GM21390 (cell line): ENCODE results near the gene AMTN.
A peak's percentile ranks its signal among the peaks of the same experiment; 100 is the strongest.
"Not testable (repeated sequence)": the region's sequence is repeated elsewhere in the genome, so short reads cannot be mapped to it uniquely, and the experiment has no call there.

Source experiments
- ATAC-seq: cut with Tn5 transposase; IDR thresholded peaks from one replicate; pipeline ENCODE4 v1.9.1; 2021; ENCODE audit not compliant: unreplicated experiment

AMTN gene, protein sequence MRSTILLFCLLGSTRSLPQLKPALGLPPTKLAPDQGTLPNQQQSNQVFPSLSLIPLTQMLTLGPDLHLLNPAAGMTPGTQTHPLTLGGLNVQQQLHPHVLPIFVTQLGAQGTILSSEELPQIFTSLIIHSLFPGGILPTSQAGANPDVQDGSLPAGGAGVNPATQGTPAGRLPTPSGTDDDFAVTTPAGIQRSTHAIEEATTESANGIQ

DNA sequence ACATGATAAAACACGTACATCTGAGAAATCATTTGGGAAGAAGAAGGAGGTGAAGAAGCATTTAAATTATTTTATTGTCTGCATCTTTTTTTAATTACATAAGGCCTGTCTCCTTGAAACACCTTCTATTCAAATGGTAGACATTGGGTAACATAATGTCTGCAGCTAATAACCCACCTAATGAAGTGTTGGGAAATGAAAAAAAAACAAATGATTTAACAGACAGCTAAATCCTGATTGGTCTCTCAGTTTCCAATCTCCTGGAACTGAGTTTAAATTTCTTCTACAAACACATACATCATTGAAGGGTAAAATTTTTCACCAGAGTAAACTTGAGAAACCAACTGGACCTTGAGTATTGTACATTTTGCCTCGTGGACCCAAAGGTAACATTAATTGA lies at the start of gene AMTN:
AMTN (plus strand) TSS at position 301 of the 400 bp plus-strand sequence. CDS start 209 bp downstream, outside the sequence.
- ATAC-seq, result no peak

DNA sequence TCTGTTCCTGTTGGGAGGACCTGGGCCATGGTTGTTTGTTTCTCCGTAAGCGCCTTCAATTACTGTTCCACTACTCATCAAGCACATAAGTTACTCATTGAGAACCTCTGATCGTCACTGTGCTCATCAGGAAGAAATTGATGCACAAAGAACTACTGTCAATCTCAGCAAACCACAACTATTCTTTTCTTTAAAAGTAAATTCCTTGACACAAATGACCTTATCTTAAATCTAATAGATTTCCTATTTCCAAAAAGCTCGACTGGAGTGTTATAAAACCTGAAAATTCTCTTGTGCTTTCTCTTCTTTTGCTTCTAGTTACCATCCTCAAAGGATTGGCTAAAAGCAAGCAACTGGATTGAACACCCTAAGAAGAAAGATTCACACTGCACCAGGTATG lies 46.5 kb upstream of the AMTN start, which contains the start of gene MUC7:
MUC7 (plus strand) TSS at position 301 of the 400 bp plus-strand sequence. CDS start 1,825 bp downstream, outside the sequence.
- ATAC-seq, result no peak

DNA sequence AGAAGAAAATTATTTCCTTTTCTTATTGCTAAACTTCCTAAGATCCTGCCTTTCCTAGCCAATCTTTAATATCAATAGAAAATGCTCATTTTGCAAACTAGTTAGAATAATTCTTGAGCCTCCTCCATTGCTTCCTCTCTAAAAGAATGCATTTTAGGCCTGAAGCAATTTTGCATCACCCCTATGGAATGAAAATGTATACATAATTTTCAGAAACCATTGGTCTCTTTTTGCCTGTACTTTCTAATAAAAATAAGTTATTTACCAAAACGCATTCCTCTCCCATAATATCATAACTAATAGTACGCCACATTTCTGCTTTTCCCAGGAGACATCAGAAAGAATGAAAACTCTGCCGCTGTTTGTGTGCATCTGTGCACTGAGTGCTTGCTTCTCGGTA lies 44.7 kb upstream of the AMTN start:
- no peak for ATAC-seq

DNA sequence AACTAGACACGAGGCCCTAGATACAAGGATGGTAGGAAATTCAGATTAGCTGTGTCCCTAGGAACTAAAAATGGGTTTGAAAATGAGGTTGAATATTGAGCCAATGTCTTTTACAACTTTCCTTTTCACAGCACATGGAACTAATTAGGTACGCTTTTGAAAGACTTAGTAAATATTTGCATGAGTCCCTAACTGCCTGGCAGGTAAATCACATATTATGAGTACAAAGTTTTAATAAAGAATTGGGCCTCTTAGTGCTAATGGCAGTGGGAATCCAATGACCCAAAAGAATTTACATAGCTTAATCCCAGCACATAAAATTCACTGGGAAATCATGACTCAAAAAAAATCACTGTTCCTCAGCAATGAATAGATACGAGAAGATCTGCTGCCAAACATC lies 29.6 kb upstream of the AMTN start:
- no peak for ATAC-seq

DNA sequence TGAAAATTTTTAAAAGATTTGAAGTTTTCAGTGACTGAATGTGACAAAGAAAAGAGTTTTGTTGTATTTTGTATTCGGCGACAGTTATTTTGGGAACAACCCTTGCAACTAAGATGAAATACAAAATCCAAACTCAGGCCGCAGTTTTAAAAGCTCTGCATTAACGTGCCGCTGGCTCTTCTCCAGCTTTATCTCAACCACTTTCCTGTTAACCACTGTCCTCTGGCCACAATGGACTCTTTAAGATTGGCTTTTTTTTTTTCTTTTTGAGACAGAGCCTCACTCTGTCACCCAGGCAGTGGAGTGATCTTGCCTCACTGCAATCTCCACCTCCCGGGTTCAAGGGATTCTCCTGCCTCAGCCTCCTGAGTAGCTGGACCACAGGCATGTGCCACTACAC lies 22.1 kb upstream of the AMTN start:
- ATAC-seq, result no peak

DNA sequence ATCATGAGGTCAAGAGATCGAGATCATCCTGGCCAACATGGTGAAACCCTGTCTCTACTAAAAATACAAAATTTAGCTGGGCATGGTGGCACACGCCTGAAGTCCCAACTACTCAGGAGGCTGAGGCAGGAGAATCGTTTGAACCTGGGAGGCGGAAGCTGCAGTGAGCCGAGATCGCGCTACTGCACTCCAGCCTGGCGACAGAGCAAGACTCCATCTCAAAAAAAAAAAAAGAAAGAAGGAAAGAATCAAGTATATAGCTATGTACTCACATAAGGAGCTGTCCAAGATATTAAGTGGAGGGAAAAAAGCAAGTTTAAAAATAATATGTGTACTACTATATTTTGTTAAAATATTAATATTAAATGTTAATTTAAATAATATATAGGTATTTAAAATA lies 16.5 kb upstream of the AMTN start:
- not testable (repeated sequence) for ATAC-seq

DNA sequence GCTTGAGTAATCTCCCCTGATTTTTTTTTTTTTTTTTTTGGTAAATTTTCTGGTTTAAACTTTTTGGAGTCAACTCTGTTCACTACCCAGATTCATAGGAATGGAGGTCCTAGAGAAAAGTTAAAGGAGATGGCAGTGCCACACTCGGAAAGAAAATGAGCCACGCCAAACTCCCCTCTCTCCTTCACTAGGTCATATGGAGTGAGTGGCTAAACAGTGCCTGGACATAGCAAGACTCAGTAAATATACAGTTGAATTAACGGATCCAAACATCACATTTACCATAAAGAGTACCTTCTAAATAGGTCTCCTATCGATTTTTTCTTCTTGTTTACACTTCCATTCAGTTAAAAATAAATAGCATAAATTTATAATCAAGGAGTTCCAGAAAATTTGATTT lies 13.6 kb upstream of the AMTN start:
- no peak for ATAC-seq

DNA sequence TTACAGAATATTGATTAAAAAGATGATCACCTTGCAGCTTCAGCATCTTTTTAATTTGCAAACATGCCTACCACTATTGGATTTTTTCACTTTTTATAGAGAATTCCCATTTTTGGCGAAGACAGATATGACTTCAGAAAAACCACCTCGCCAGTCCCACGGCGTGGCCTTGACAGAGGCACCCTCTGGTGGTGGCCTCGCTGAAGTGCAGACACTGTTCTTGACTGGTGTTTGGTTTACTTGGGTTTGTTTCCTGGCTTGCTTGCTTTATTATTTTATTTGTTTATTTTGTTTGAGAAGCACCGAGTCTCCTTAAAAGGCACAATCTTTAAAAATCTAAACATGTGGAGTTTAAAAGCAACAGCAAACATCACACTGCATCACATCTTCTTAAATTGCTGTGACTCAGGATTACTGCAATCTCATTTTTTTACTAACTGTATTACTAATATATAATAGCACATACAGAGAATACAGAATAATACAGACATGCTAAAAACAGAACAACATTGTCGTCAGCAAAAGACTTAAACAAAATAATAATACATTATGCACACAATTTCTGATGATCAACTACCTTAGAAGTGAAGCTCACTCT lies 13.1 kb upstream of the AMTN start:
- ATAC-seq, result peak; percentile 98

DNA sequence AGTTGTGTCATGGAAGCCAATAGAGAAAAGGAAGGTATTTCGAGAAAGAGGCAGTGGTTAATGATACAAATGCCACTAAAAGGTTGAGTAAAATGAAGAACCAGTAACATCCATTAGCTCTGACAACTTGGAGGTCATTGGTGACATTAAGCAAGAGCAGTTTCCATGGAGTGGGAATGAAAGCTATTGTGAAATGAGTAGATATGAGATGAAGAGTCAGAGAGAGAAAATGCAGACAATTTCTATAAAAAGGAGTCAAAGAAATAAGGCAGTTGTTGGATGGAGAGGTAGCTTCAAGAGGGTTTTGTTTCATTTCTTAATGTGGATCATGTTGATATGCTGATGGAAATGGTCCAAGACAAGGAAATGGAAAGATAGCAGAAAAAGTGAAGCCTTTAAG lies 9.6 kb upstream of the AMTN start:
- no peak for ATAC-seq

DNA sequence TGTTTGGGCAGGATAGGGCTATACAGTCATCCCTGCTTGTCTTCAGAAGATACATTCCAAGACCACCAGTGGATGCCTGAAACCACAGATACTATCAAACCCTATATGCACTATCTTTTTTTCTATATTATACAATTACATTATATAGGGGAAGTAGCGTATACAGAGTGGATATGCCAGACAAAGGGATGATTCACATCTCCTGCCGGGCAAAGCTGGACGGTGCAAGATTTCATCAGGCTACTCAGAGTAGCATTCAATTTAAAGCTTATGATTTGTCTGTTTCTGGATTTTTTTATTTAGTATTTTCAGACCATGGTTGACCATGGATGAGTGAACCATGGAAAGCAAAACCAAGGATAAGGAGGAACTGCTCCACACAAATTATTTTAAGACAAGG lies 7.0 kb upstream of the AMTN start:
- no peak for ATAC-seq

DNA sequence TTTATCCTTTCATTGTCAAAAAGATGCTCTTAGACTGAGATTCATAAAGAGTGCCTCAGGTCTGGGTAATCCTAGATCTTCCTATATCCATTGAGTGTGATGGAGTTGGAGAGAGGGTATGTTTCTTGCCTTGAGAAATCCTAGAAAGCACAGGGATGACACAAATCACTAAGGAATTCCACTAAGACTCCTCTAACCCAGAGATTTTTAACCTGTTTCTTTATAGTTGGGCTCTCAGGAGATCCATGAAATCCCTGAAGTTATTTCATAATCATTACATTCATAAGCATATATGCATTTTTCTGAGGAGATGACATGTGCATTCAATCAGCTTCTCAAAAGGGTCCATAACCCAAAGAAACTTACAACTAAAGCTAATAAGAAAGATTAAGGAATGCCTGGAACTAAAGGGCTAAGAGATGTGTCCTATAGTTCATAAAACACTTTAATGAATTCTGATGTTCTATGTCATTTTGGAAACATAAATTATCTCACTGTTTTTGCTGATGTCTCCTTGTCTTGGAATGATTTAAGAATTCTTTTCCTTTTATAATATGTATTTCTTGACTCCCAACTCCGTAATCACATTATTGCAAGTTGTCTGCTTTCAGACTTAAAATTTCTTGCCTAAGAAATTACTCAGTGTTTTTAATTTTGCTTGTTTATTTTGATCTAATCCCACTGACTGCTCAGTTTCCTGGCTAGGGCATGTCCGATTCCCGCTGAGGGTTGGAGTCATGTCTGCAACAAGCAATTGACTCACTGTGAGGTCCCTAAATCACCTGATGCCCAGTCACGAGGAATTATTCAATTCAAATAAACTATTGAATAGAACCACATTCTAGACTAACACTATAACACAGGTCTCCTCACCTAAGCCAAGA lies 2.8 kb upstream of the AMTN start:
- no peak for ATAC-seq

DNA sequence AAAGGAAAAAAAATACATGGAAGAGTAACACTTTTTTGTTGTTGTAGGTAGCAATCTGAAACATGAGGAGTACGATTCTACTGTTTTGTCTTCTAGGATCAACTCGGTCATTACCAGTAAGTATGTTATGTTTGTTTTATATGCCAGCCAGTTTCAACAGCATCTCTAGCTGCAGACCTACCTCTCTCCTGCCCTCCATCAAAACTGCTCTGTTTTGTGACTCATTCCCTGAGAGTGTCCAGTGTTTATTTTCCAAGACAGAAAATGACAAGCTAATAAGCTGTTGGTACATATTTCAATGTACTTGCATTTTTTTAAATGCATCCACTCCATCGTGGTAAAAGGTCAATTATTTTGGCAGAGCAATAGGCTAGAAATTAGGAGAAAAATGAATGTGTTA lies 347 bp downstream of the AMTN start:
- ATAC-seq, result no peak

DNA sequence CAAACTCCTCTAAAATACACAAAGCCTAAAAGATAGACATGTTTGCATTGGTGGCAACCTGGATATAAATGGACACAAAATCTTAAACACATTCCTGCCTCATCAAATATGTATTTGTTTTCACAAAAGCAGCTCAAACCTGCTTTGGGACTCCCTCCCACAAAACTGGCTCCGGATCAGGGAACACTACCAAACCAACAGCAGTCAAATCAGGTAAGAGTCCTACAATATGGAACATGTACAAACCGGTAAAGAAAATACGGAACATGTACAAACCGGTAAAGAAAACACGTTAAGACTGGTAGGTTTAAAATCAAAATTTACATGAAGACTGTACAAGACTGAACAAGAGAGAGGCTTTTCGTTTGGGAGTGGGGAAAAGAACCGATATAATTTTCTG lies 4.3 kb downstream of the AMTN start:
- ATAC-seq, result no peak

DNA sequence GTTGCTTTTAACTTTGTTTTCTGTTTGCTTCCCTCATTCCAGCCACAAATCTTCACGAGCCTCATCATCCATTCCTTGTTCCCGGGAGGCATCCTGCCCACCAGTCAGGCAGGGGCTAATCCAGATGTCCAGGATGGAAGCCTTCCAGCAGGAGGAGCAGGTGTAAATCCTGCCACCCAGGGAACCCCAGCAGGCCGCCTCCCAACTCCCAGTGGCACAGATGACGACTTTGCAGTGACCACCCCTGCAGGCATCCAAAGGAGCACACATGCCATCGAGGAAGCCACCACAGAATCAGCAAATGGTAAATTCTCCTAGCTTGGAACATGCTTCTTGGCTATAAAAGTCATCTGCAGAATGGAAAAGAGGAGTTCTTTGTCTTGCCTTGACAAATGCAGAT lies 12.6 kb downstream of the AMTN start:
- no peak for ATAC-seq

DNA sequence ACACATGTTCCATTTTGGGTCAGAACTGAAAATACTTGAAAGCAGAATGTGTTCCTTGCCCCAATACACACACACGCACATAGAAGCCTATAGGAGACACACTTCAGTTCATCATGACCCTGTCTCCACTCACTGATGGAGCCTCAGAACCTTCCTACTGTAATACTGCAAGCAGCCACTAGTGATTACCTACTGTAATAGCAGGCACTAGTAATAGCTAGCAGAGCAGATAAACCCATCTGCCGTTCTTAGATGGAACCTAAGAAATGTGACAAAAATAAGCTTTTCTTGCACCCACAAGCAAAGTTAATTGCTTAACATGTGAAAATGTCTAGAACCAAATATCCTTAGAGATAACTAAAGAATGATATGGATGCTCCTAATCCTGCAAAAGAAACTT lies 13.6 kb downstream of the AMTN start:
- peak; percentile 90 for ATAC-seq

DNA sequence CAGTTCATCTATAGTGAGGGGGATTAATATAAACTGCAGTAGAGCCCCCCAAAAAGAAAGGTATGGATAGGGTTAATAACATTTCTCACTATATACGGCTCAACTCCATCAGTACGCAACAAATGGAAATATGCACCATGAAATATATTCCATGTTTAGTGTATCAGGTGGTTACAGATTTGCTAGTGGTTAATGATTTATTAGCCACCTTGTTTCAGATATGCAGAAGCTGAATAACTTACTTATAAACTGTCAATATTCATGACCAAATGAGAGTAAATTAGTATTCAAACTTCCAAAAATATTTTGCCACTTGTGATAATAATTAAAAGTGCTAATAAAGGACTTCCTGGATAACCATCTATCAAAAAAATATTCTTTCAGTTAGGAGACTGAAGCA lies 14.8 kb downstream of the AMTN start:
- no peak for ATAC-seq

DNA sequence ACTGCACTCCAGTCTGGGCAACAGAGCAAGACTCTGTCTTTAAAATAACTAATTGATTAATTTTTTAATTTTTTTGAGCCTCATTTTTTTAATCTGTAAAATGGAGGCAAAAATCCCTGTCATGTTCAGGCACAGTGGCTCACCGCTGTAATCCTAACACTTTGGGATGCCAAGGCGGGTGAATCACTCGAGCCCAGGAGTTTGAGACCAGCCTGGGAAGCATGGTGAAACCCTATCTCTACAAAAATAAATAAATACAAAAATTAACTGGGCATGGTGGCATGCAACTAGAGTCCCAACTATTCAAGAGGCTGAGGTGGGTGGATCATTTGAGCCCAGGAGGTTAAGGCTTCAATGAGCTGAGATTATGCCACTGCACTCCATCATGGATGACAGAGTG lies 15.4 kb downstream of the AMTN start:
- no peak for ATAC-seq

DNA sequence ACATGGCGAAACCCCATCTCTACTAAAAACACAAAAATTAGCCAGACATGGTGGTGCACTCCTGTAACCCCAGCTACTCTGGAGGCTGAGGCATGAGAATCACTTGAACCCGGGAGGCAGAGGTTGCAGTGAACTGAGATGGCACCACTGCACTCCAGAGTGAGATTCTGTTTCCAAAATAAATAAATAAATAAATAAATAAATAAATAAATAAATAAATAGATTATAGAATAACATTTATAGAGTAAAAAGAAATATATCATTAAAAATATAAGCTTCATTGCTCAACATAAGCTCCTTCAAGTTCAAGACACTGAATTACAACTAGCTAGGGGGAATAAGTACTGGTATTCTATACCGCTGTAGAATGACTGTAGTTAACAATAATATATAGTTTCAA lies 16.5 kb downstream of the AMTN start:
- ATAC-seq, result not testable (repeated sequence)

DNA sequence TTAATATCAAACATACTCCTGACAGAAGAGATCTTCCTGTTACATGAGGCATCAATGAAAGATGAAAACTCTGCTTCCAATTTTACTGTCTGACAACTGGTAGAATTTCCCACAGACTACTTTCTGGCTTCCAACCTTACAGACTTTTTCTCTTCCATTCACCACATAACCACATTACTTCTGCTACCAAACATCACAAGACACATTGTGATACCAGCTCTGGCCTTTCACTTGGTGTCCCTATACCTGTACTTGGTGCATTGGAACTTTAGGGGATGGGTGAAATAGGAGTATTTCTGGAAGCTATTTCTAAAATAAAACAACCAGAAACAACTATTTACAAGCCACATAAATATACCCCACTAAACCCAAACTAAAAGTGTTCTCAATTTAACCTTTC lies 20.5 kb downstream of the AMTN start:
- ATAC-seq, result no peak

DNA sequence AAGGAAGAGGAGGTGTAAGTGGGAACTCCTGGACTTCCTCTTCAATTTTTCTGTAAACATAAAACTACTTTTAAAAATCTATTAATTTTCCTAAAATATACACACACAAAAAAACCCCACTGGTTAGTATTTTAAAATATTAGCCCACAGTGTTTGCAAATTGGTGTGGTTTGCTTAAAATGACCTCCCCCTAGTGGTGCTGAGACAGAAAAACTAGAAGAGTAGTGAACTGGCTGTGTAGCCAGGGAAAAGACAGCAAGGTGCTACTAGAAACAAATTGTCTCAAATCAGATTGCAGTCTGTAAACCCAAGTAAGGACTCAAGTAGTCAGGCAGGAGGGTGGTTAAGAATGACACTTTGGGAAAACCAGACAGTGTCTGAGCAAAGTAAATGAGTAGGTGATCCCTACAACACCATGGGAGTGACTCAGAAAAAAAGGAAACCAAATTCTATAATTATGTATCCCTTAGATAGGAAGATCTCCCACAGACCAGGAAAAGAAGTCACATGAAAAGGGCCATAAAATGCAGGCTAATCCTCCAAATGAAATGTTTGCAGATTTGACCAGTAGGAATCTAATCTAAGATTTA lies 26.0 kb downstream of the AMTN start:
- peak; percentile 67 for ATAC-seq

DNA sequence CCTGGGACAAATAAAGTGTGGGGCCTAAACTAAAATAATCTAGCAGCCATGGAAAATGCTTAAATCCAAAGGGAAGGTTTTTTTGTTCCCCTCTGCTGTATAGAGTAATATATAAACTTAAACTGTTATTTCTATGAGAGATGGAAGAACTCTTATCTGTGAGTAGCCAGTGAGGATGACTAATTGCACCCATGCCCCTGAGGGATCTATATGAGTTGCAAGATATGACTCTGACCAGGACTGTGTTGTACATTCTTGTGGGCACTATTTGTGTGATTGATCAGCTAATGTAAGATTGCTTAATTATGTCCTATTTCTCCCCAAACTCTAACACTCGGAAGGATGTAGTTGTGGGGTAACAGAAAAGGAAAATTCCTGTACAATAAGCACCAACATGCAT lies 38.5 kb downstream of the AMTN start:
- no peak for ATAC-seq
